Stimulated activated CD8-positive, alpha-beta memory T cell treated with anti-CD3 and anti-CD28 coated beads, Interleukin-12 subunit alpha, Interleukin-12 subunit beta, amount 100 ng/mL, for 1 hour (primary cell): ENCODE results near the gene GRIK4.

Source experiments
- DNase-seq: peaks from one replicate; pipeline ENCODE4 v3.0.0-alpha.2; 2020; ENCODE audit warnings: low read depth

GRIK4 gene

DNA sequence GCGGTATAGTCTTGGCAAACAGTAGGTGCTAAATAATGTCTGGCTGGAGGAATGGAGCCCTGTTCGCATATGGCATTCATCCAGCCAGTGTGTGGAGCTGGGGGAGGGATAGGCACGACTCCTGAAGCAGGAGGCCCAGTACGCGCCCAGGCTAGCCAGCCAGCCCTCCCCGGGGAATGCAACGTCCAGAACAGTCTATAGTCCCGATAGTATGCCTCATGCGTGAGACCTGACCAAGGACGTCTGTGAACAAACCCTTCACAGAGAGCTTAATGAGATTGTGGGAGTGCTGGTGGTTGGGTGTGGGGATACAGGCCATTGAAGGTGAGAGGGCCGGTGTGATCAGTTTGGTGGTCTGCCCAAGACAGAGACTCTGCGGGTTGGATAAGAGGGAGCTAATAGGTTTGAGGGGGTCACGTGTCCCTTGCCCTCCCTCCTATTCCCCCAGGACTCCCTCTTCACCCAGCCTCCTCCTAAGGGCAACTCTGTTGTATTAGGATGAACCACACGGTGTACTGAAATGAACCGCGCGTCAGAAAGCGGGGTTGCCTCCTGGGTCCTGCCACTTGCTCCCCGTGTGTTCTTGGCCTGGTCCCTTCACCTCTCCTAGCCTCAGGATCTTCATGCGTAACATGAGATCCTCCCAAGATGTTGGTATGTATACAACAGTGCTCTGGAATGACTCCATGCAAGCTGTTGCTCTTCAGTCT, 987 bp upstream of the GRIK4 start:
- no peak for DNase-seq

DNA sequence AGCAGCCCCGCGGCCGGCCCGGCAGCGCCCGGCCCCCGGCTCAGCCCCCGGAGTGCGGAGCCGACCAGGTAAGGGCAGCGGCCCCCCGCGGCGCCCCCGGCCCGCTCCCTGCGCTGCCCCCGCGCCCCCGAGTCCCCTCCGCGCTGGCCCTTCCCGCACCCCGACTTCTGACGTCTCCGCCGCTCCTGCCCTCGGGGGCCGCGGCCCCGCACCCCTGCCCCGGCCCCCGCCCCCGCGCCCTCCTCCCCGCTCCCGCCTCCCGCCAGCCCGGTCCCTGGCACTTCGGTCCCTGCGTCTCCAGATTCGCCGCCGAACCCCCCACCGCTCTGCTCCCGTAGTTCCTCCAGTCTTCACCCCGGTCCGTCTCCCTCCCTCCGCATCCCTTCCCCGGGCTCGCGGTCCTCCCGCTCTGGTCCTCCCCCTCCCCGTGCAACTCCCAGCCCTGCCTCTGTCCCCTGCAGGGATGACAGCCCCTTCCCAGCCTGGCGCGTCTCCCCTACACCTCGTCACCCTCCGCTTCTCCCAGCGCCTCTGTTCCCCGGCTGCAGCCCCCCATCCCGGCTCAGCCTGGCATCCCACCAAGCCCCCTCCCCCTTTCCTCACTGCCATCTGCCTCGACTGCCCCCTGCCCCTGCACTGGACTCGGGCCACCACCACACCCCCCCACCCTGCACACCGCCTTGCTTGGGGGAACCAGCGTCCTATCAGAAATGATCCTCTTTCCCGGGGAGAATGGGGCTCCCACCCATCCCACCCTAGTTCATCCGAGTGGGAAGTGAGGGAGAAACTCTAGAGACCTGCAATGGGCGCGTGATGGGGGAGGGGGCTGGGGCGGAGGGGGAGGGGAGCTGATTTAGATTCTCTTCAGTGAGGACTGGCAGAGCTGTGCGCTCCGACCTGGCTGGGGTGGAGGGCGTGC, 531 bp downstream of the GRIK4 start:
- DNase-seq = no peak

DNA sequence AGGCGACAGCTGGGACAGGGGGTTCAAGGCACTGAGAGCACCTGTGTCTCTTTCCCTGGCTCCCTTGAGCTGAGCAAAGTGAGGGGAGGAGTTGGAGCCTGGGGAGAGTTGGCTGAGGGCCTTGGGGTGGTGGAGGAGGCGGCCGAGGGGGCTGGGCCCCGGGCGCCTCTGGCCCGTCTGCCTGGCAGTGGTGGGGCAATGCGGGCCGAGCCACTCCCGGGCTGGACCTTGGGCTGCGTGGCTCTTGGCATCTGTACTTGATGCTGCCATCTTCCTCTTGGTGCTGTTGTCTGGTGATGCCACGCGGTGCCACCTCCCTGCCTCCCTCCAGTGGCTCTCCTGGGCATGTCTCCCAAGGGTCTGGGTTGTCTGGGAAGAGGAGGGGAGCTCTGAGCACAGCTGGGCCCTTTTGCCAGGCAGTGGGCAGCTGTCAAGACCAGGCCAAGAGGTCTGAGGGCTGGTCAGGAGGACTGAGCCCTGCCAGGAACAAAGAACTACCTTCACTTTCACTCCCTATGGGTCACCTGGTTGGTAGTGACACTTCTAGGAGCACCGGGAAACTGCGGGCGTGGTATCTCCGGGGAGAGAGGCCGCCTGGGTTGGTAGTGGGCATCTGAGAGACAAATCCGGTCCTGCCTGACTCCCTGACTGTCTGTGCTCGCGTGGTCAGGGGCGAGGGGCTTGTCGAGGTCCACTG, 1.3 kb downstream of the GRIK4 start:
- no peak for DNase-seq

DNA sequence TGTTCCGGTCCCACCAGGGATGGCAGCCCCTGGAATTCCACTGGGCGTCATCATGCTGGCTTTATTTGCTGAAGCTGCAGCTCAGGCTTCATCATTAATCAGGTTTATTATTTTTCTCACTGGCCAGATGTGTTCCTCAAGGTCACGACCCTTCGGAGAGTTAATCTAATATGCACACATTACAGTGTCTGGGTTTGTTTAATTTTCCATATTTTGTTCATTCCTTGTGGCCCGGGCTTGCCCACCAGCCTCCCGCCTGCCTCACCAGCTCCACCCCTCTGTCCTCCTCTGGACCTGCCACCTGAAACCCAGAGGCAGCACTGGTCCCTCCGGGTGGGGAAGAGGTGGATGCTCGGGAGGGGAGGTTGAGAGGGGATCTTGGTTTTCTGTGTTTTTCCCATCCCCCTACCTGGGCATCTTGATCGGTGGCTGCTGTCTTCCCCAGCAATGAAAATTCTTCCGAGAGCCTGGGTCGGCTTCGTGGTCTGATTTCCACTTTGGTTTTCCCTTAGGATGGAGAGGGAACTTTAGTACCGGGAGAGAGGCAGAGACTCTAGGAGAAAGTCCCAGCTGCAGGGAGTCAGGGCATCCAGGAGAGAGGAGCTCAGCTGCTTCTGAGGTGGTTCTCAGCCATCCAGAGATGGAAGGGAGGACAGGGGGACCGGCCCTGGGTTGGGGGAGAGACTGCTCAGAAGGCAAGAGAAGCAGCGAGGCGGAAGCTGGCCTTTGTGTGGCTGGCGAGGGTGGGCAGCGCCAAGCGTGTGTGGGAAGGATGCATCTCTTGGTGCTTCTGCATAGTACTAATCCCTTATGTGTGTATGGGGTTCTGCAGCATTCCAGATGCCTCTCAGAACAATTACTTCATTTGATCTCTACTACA, 2.1 kb downstream of the GRIK4 start:
- DNase-seq = no peak

DNA sequence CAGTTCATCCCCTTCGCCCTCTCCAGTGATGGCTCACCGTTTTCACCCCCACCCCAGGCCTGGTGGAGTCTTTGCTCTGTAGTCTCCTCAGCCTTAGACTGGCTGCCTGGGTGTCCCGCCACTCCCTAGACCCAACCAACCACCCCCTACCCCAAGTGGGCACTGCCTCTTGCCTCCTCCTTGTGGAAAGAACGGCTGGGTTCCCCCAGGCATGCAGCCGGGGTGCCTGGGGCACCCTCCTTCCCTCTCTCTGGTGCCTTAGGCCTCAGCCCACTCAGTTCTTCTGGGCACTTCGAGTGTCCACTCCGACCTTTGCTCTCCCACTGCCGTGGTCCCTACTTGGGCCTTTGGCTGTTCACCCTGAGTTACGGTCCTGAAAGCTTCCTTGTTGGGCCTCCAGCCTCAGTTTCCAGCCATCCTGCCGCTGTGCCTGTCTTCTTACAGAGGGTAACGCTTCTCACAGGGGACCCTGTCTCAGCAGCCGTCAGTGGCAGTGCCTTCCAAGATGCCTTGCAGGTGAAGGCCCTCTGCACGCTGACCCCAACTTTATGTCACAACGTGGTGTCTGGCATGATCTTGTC, 3.1 kb downstream of the GRIK4 start:
- no peak for DNase-seq

DNA sequence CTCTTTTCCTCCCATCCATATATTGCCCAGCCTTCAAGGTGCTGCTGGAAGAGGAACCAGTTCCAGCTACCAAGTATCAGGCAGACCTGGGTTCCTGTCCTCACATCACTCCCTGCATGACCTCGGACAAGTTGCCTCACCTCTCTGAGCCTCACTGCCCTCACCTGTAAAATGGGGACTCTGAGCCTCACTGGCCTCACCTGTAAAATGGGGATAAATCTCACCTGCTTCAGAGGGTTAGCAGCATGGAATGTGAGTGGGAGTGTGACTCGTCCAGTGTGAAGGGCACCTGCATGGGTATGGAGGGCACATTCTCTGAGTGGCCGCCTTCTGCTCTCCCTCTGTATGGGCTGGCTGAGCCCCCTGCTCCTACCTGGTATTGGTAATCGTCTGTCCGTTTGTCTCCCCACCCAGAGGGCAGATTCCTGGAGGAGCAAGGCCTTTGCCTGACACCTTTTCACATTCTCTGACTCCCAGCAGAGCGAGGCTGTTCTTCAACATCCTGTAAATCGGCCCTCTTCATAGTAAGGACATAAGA, 3.7 kb downstream of the GRIK4 start:
- DNase-seq = no peak

DNA sequence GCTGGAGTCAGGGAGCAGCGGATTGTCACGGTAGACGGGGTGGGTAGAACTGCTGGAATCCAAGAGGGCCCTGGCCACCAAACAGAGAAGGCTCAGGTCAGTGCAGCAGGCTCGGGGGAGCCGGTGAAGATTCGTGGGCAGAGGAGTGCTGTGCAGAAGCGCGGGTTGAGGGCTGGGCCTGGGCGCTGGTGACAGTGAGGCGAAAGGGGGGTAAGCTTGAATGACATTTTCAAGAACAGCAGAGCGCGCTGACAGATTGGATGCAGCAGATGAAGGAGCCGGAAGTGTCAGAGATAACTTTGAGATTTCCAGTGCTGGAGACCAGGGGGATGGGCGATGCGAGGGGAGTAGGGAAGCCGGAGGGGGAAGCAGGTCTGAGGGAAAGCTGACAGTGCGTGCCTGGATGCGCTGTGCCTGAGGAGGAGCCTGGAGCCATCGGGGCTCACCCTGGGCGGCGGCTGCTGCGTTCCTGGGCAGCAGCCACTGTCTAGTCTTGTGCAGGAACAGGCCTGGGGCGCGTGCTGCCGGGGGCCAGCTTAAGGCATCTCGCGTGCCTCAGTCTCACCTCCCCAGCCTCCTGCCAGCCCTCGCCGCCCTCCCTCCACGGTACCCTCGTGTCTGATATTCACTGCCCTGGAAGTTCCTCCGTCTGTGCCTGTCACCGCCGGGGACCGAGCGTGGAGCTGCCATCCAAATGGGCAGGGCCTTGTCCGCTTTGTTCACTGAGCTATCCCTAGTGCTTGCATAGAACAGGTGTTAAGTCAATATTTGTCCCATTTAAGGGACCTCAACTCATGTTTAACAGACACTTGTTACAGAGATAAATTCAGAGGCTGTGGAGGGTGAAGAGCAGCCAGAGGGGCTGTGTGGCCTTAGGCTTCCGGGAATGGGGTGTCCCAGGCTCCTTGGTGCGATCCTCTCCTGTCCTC, 5.2 kb downstream of the GRIK4 start:
- no peak for DNase-seq

DNA sequence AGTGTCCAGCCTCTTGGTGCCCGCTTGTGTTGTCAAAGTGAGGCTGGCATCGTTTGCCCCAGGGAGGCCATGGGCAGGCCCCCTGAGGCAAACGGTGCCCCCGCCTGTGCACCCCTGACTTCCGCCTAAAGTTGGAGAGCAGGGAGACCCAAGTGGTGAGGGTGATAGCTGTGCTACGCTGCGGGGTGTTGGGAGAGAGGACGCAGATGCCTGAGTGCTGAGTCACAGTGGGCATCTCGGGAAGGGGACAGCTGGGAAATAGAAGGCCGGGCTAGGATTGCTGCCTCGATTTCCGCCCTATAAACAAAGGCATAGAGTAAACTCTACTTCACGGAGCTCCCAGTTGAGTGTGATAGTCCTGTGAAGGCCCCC, 5.8 kb downstream of the GRIK4 start:
- no peak for DNase-seq

DNA sequence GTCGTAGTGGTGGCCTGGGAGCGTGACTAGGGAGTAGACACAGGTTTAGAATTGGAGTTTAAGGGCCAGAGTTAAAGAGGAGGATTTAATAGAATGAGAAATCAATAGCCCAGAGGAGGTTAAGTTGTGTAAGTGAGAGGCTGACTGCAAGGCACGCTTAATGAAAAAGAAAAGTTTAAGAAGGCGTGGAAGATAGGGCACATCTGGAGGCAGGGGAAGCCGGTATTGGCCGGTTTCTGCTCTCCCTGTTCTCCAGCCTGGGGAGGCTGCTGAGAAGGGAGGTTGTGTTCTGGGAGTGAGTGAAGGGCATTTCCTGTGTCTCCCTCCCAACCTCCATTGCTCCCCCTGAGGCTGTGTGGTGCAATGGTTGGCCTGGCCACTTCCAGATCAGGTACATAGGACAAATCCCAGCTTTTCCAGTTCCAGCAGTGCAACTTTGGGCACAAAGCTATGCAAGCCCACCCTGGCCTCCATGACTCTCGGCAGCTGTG, 6.3 kb downstream of the GRIK4 start:
- no peak for DNase-seq

DNA sequence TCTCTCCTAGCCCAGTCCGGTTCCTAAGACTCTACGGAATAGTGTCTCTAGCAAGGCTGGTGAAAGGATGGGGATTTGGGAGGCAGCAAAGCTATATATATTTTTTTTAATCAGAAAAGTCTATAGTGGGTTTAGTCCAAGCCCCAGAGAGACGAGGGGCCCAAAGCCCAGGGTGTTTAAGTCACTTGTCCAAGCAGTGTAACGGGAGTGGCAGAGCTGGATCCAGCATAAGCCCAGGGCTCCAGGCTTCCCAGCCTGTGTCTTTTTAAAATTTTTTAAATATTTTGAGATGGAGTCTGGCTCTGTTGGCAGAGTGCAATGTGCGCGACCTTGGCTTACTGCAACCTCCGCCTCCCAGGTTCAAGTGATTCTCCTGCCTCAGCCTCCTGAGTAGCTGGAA, 6.8 kb downstream of the GRIK4 start:
- no peak for DNase-seq

DNA sequence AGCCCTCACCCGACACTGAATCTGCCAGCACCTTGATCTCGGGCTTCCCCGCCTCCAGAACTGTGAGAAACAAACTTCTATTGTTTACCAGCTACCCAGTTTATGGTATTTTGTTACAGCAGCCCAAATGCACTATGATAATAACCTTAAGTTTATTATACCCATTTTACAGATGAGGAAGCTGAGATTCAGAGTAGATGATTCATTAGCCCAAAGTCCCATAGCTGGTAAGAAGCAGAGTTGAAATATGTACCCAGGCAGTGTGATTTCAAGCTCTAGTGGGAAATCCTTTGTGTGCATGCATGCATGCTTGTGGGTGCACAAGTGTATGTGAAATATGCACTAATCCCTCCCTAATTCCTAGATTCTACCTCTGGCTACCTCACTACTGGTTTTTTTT, 7.9 kb downstream of the GRIK4 start:
- DNase-seq = no peak

DNA sequence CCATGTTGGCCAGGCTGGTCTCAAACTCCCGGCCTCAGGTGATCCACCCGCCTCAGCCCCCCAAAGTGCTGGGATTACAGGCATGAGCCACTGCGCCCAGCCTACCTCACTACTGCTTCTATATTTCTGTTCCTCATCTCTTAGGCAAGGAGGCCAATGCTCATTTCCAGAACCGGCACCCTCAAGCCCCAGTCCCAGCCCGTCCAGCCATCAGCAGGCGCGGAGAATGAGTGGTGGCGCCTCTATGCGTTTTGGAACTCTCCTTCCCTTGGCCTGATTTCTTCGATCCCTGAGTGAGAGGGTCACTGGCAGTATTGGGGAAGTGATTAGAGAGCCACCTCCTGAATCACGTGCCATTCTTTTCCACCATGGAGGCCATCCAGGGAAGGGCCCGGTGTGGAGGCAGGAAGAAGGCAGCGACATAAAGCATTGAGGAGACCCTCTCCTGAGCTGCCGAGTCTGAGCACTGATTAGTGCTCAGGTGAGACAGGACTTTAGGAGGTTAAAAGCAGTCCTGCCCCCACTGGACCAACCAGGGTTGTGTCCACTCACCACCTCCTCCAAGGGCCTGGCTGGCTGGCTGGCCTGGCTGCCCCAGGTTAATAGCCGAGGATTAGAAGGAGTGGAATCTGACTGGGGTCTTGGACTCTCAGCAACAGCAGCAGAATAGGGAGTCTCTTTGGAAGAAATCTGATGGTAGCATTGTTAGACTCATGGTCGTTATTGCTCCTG, 8.7 kb downstream of the GRIK4 start:
- no peak for DNase-seq

DNA sequence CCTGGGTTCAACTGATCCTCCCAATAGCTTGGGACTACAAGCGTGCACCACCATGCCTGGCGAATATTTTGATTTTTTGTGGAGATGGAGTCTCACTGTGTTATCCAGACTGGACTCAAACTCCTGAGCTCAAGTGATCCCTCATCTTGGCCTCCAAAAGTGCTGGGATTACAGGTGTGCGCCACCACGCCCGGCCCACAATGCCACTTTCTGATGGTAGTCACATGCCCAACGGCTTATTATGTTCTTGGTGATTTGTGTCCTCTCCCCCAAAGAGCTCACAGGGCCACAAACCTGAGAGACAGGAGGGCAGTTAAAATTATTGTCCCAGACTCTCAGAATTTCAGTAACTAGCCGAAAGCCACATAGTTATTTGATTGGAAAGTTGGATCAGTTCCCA, 9.6 kb downstream of the GRIK4 start:
- no peak for DNase-seq

DNA sequence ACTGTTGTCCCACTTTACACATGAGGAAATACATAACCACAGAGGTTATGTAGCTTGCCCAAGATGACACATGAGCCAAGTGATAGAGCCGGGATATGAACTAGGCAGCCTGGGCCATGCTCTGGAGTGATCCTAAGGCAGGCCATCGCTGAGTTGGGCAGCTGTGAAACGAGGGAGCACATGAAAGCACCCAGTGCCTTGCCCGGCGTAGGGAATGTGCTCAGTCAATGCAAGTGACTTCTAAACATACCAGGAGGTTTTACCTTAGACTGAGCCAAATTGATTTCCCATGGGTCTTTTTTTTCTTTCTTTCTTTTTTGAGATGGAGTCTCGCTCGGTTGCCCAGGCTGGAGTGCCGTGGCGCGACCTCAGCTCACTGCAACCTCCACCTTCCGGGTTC, 10.5 kb downstream of the GRIK4 start:
- no peak for DNase-seq

DNA sequence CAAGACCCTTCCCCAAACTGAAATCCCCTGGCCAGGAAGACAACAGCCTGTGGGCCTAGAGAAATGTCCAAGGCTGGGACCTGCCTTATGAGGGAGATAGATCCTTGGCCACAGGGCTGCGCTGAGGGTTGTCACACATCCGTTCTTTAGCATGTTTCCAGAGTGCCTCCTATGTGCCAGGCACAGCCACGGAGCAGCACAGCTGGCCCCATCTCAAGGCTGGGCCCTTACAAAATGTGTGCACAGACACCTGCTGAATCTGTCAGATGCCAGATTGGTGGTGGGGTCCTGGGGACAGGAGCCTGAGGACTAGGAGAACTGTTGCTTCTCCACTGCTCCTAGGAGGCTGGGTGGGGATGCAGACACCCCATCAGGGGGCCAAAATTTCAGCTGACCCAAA, 11.2 kb downstream of the GRIK4 start:
- DNase-seq = no peak

DNA sequence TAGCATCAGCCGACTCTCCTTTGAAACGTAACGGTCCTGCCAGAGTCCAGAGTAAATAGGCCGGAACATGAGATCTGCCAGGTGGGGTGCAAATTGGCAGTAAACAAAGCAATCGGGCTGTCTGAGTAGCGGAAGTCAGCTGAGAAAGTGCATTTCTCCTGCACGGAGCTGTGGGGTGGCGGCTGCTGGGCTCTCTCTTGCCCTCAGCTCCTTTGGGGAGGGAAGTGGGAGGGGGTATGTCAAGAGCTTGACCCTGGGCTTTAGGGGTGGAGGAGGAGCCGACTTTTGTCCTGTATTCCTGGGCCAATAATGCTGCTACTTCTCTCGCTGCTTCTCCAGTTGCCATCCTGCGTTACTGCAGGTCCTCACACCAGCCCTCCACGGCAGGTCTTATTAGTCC, 11.6 kb downstream of the GRIK4 start:
- DNase-seq = no peak

DNA sequence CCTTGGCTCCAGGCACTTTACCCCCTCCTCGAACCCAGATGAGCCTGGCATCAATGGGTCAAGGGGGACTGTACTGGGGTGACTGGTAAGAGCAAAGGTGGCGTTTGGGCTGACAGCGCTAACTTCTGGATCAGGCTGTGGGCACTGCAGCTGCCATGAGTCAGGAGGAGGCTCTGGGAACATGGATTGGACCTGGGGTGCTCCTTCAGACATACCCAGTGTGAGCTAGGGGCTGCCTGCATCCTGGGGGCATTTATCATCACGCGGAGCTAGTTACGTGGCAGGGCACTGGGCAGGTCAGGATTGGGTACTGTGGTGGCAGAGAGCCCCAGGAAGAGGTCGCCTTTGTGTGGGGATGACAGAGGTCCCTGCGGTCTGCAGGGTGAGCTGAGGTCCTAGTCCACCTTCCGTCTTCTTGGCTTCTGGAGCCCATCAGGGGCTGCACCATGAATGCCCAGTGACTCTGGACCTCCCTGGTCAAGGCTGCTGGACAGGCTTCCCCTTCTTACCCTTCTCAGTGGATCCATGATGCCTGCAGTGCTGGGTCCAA, 13.1 kb downstream of the GRIK4 start:
- no peak for DNase-seq

DNA sequence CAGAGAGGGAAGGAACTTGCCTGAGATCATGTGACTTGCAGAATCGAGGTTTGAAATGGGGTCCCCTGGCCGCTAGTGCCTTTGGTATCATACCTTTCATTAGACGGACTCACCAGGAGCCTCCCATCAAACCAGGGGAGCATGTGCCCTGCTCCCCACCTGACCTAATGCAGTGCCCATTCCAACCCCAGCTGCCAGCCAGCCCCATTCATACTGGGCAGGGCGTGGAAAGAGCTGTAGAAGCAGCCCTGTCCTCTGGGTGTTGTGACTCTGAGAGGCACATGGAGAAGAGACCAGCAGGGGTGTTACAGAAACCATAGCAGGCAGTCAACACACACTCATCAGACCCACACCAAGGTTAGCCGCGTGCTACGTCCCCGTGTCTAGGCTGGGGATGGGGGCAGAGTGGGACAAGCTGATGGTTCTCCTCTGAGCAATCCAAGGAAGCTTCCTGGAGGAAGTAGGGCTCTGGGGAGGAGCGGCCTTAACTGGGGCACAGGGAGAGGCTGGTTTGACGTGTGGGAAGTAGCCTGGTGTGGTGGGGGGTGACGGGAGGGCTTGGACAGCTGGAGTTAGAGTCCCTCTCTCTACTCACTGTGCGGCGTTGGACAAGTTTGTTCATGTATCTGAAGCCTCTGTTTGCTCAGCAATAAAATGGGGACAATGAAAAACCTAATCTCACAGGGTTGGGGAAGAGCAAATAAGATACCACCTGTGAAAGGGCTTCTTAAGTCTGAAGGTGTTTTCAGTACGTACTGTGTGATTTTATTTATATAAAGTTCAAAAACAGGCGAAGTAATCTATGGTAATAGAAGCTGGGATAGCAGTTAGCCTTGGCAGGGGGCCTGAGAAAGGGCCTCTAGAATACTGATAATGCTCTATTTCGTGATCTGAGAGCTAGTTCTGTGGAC, 14.0 kb downstream of the GRIK4 start:
- DNase-seq = no peak
